ENCODE measurements around the gene TMEM163. TPM values are rescaled to one million over a fixed set of nuclear protein-coding genes. Genes with fewer than 3 reads are reported as not detected.
"Not testable (repeated sequence)": the region's sequence is repeated elsewhere in the genome, so short reads cannot be mapped to it uniquely, and the experiment has no call there.

TMEM163 gene
- total RNA-seq, 1 experiment from 2014 or later, result 4.1 TPM

GRCh38 chr2:134482131-134482723 is 236.6 kb downstream of the TMEM163 start:
- Histone ChIP-seq H3K27me3 (replicated peaks; ENCODE audit: control insufficient read depth, insufficient read depth, low read length) (no peaks in the 10 kb centered on the region), H3K36me3 (ENCODE audit: control insufficient read depth, insufficient read depth, low read length) (no peaks in the 10 kb centered on the region), H3K9me3 (no peaks in the 10 kb centered on the region), H3K4me3 (ENCODE audit: low read depth, low read length) (no peak overlapping the region), H3K4me1 (no peaks in the 10 kb centered on the region)
- no peak for TF ChIP-seq CTCF (IDR thresholded peaks at IDR 0.05; ENCODE audit: insufficient read depth in 1 of 2, low read depth in 1 of 2, low read length in 1 of 2, severe bottlenecking in 1 of 2, unreplicated experiment in 1 of 2)
- Mint-ChIP-seq H3K27ac (ENCODE audit: unreplicated experiment) (no peak overlapping the region), H3K4me1 (ENCODE audit: low read depth, unreplicated experiment) (no peaks in the 10 kb centered on the region), H3K36me3 (ENCODE audit: insufficient read depth, unreplicated experiment) (no peaks in the 10 kb centered on the region), H3K27me3 (ENCODE audit: insufficient read depth, unreplicated experiment) (peaks cover 2% of the 10 kb centered on the region), H3K4me3 (ENCODE audit: unreplicated experiment) (no peak overlapping the region), H3K9me3 (ENCODE audit: unreplicated experiment) (no peaks in the 10 kb centered on the region)
- no TSS peak for BruUV-seq (replicated peaks)
- no peak for DNase-seq
- ChIA-PET CTCF (no interaction called here), POLR2A (no interaction called here)
- intact Hi-C loops (cut with micrococcal nuclease; ENCODE audit: unreplicated experiment), result no loop called here

- no peaks in the 10 kb centered on the region for H3K4me1 ChIP-seq
- Mint-ChIP-seq H3K27ac (ENCODE audit: unreplicated experiment) (no peak overlapping the region), H3K4me1 (ENCODE audit: low read depth, unreplicated experiment) (no peaks in the 10 kb centered on the region), H3K4me3 (ENCODE audit: unreplicated experiment) (no peak overlapping the region), H3K36me3 (ENCODE audit: insufficient read depth, unreplicated experiment) (peaks cover 4% of the 10 kb centered on the region), H3K27me3 (ENCODE audit: insufficient read depth, unreplicated experiment) (peaks cover 10% of the 10 kb centered on the region), H3K9me3 (ENCODE audit: unreplicated experiment) (no peaks in the 10 kb centered on the region)
- no peaks in the 10 kb centered on the region for H3K9me3 ChIP-seq
- H3K27me3 ChIP-seq (replicated peaks; ENCODE audit: control insufficient read depth, insufficient read depth, low read length), result no peaks in the 10 kb centered on the region
- TF ChIP-seq CTCF (IDR thresholded peaks at IDR 0.05; ENCODE audit: insufficient read depth in 1 of 2, low read depth in 1 of 2, low read length in 1 of 2, severe bottlenecking in 1 of 2, unreplicated experiment in 1 of 2), result no peak
- POLR2A ChIA-PET, result no interaction called here
- BruUV-seq (replicated peaks), result no TSS peak
- H3K4me3 ChIP-seq (ENCODE audit: low read depth, low read length), result no peak overlapping the region
- no peaks in the 10 kb centered on the region for H3K36me3 ChIP-seq (ENCODE audit: control insufficient read depth, insufficient read depth, low read length)
- no peak for DNase-seq
- intact Hi-C loops (cut with micrococcal nuclease; ENCODE audit: unreplicated experiment), result no loop called here
- CTCF ChIA-PET, result no interaction called here
Measured at GRCh38 chr2:134479696-134480330, 239.0 kb downstream of the TMEM163 start.

GRCh38 chr2:134476982-134477381 is 241.8 kb downstream of the TMEM163 start:
- POLR2A ChIA-PET; H3K36me3 ChIP-seq (ENCODE audit: control insufficient read depth, insufficient read depth, low read length); H3K27me3 ChIP-seq (replicated peaks; ENCODE audit: control insufficient read depth, insufficient read depth, low read length); intact Hi-C loops (cut with micrococcal nuclease; ENCODE audit: unreplicated experiment); BruUV-seq (replicated peaks); DNase-seq; CTCF ChIA-PET; H3K4me1 Mint-ChIP-seq (ENCODE audit: low read depth, unreplicated experiment); H3K9me3 Mint-ChIP-seq (ENCODE audit: unreplicated experiment); H3K27ac Mint-ChIP-seq (ENCODE audit: unreplicated experiment); H3K9me3 ChIP-seq; H3K4me3 ChIP-seq (ENCODE audit: low read depth, low read length); H3K4me3 Mint-ChIP-seq (ENCODE audit: unreplicated experiment); H3K4me1 ChIP-seq; H3K36me3 Mint-ChIP-seq (ENCODE audit: insufficient read depth, unreplicated experiment): not testable (repeated sequence)
- peaks cover 13% of the 10 kb centered on the region for H3K27me3 Mint-ChIP-seq (ENCODE audit: insufficient read depth, unreplicated experiment)

All from Caco-2 (cell line).